Lower leg skin (tissue), 4 donors: ENCODE results near the gene BUB1. TPM values are rescaled to one million over a fixed set of nuclear protein-coding genes. Genes with fewer than 3 reads are reported as not detected.

ENCODE experiments used
- DNase-seq, 2 donors: peaks; one replicate each; pipeline ENCODE4 v3.0.0-alpha.2; 2019; ENCODE audit warnings: low spot score in 2 of 2
- H3K4me3 ChIP-seq: fragments of 200-600 bp; sonication (generic); 2 replicates; pipeline ENCODE4 v1.5.1; 2017; ENCODE audit warnings: mild to moderate bottlenecking, low read depth; ENCODE audit not compliant: poor library complexity, severe bottlenecking
- POLR2A ChIP-seq, 2 donors: fragments of 450-650 bp; IDR thresholded peaks; one replicate each; pipeline ENCODE4 v1.6.1; 2016 to 2017; ENCODE audit warnings: antibody characterized with exemption in 2 of 2, mild to moderate bottlenecking in 1 of 2, moderate library complexity in 1 of 2
- WGBS, 2 donors: methylation state at CpG; one replicate each; pipeline ENCODE4 v1.1.5; 2018; 5-methylcytosine and 5-hydroxymethylcytosine counted together
- intact Hi-C: fragments of 100-400 bp; cut with DNase I; formaldehyde crosslinking; loops from one replicate; pipeline ENCODE4 v1.15.0; 2023; ENCODE audit warnings: low total_unique reads
- total RNA-seq, 4 donors: library from RNA; depleted of rRNA; stranded (reverse); fragments of >200 nt; gene quantifications; one replicate each; pipeline ENCODE4 v1.1.0, GENCODE V29; 2016
- TF ChIP-seq, protein P1 (sequence below), 3 donors: fragments of 450-650 bp; IDR thresholded peaks; one replicate each; pipeline ENCODE4 v1.5.1; 2016; ENCODE audit warnings: antibody characterized with exemption in 3 of 3, mild to moderate bottlenecking in 3 of 3, moderate library complexity in 2 of 3

Gene BUB1
- total RNA-seq, 4 donors from 2014 or later: 1.9 to 3.9 (median 3.0) TPM

DNA sequence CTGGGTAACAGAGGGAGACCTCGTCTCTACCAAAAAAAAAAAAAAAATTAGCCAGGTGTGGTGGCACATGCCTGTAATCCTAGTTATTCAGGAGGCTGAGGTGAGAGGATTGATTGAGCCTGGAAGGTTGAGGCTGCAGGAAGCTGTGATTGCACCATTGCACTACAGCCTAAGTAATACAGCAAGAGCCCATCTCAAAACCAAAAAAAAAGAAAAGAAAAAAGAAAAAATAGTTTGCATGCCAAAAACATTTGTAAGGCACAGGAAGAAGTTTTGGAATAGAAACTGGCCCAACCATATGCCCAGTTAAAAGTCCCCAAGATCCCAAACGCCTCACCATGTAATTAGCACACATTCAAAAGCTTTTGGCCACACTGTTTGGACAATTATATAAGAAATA is 41.1 kb upstream of the BUB1 start:
- no peak overlapping the region for H3K4me3 ChIP-seq
- no peak for DNase-seq
- no peak for TF ChIP-seq POLR2A (IDR thresholded peaks at IDR 0.05)
- TF ChIP-seq, protein P1, sequence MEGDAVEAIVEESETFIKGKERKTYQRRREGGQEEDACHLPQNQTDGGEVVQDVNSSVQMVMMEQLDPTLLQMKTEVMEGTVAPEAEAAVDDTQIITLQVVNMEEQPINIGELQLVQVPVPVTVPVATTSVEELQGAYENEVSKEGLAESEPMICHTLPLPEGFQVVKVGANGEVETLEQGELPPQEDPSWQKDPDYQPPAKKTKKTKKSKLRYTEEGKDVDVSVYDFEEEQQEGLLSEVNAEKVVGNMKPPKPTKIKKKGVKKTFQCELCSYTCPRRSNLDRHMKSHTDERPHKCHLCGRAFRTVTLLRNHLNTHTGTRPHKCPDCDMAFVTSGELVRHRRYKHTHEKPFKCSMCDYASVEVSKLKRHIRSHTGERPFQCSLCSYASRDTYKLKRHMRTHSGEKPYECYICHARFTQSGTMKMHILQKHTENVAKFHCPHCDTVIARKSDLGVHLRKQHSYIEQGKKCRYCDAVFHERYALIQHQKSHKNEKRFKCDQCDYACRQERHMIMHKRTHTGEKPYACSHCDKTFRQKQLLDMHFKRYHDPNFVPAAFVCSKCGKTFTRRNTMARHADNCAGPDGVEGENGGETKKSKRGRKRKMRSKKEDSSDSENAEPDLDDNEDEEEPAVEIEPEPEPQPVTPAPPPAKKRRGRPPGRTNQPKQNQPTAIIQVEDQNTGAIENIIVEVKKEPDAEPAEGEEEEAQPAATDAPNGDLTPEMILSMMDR (IDR thresholded peaks at IDR 0.05): no peak
- 54 to 67% methylated on average over 2 of the region's 2 CpGs for WGBS, 2 donors
- intact Hi-C loops: no loop called here

DNA sequence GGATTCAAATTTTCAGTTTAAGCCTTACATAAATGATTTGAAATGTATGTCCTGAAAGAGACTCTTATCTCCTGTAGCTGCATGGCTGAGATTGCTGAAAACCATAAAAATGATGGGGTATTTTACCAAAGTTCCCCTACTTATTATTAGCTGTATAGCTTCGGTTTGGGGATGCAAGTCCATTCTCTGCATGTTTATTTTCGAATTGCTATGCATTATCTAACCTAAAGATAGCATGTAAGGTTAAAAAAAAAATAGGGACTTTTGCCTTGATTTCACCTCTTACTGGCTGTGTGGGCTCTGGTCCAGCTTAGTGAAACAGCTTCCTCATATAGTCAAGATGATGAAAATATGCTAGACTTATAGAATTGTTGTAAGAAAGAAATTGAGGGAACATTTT is 40.5 kb upstream of the BUB1 start:
- WGBS, 2 donors: 77% methylated on average over 2 of the region's 2 CpGs
- intact Hi-C loops: no loop called here
- DNase-seq: no peak
- H3K4me3 ChIP-seq: no peak overlapping the region
- TF ChIP-seq POLR2A (IDR thresholded peaks at IDR 0.05): no peak
- TF ChIP-seq, protein P1 (IDR thresholded peaks at IDR 0.05): no peak

DNA sequence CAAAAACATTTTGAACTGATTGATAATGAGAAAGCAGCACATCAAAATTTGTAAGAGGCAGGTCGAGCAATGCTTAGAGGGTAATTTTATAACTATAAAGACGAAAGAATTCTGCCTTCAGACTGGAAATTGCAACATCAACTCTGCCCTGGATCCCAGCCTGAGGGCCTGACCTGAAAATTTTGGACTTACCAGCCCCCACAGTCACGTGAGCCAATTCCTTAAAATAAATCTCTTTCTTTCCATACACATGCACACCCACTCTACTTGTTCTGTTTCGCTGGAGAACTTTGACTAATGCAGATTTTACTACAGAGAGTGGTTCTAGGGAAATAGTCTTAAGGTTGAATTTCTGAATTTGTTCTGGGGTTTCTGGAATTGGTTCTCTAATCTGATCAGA is 39.9 kb upstream of the BUB1 start:
- intact Hi-C loops: no loop called here
- DNase-seq: no peak
- WGBS, 2 donors: 37 to 38% methylated on average over 4 of the region's 4 CpGs
- TF ChIP-seq, protein P1 (IDR thresholded peaks at IDR 0.05): no peak
- no peak for TF ChIP-seq POLR2A (IDR thresholded peaks at IDR 0.05)
- H3K4me3 ChIP-seq: no peak overlapping the region

DNA sequence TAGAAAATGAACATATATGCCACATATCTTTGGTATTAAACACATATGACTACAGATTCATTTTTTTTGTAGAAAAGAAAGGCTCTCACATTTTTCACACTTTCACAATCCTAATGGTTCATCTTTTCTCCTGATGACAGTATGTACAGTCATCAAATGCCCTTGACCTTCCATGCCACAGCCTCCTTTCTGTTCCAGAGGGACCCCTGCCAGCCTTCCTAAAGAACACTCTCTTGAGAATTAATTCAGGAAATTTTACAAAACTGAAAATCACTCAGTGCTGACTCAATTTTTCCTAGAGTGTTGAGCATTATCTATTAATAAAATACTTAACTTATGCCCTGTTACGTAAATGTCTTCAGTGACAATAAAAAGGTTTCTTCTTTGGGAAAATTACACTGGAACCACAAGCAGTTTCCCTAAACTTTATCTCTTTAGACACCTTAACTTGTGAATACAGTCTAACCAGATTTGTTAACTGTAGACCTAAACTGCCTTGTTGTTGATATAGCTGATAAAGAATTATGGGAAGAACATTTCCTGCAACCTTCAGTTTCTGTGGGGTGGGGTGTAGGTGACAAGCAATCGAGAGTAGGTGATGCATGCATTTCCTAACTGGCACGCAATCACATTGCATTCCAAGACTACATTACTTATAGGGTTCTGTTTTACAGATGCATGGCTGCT is 39.2 kb upstream of the BUB1 start:
- no peak overlapping the region for H3K4me3 ChIP-seq
- WGBS, 2 donors: 59 to 63% methylated on average over 3 of the region's 3 CpGs
- intact Hi-C loops: no loop called here
- no peak for DNase-seq
- TF ChIP-seq POLR2A (IDR thresholded peaks at IDR 0.05): no peak
- TF ChIP-seq, protein P1 (IDR thresholded peaks at IDR 0.05): no peak

DNA sequence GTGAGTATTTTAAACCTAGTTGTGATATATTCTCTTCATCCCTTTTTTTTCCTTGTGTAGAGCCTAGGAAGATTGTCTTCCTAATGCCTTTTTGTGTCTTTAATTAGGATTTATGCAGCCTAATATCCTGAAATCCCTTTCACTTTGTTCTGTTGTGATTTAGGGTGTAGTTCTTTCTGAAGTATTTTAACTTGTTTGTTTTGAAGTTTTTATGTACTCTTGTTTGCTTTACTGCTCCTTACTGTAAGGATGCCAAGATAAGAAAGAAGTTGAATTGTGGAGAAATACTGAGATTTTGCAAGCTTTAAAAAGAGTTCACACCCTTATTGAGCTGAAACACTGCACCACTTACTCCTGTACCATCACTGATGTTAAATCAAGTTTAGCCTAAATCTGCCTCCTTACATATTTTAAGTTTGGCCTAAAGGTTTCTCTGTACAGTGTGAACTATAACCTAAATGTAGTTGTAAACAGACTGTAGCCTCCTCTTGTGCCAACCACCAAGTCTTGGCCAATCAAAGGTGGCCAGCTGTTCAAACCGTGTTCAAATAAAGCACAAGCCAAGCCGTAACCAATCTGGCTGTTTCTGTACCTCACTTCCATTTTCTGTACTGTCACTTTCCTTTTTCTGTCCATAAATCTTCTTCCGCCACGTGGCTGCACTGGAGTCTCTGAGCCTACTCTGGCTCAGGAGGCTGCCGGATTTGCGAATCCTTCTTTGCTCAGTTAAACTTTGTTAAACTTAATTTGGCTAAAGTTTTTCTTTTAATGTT is 36.8 kb upstream of the BUB1 start:
- 57 to 59% methylated on average over 6 of the region's 6 CpGs for WGBS, 2 donors
- no peak overlapping the region for H3K4me3 ChIP-seq
- TF ChIP-seq, protein P1 (IDR thresholded peaks at IDR 0.05): no peak
- intact Hi-C loops: no loop called here
- no peak for DNase-seq
